Coronary artery (tissue), 2 donors: ENCODE data around the gene CRYGN.
A peak's percentile ranks its signal among the peaks of the same experiment; 100 is the strongest.

Experiments used
- DNase-seq: peaks from one replicate; pipeline ENCODE4 v3.0.0-alpha.2; 2017; ENCODE audit warnings: low spot score
- H3K27ac ChIP-seq, 2 donors: fragments of 200-600 bp; sonication (generic); one replicate each; pipeline ENCODE4 v1.5.1; 2016 to 2019
- H3K4me3 ChIP-seq: fragments of 200-600 bp; sonication (generic); 2 replicates; pipeline ENCODE4 v1.5.1; 2016; ENCODE audit warnings: mild to moderate bottlenecking, moderate library complexity
- TF ChIP-seq, protein P1 (sequence below): fragments of 200-600 bp; sonication (generic); IDR thresholded peaks from one replicate; pipeline ENCODE4 v1.5.1; 2019; ENCODE audit warnings: antibody characterized with exemption

The CRYGN gene

GRCh38 chr7:151385626-151386300 is 54.2 kb downstream of the CRYGN start:
- TF ChIP-seq, protein P1, sequence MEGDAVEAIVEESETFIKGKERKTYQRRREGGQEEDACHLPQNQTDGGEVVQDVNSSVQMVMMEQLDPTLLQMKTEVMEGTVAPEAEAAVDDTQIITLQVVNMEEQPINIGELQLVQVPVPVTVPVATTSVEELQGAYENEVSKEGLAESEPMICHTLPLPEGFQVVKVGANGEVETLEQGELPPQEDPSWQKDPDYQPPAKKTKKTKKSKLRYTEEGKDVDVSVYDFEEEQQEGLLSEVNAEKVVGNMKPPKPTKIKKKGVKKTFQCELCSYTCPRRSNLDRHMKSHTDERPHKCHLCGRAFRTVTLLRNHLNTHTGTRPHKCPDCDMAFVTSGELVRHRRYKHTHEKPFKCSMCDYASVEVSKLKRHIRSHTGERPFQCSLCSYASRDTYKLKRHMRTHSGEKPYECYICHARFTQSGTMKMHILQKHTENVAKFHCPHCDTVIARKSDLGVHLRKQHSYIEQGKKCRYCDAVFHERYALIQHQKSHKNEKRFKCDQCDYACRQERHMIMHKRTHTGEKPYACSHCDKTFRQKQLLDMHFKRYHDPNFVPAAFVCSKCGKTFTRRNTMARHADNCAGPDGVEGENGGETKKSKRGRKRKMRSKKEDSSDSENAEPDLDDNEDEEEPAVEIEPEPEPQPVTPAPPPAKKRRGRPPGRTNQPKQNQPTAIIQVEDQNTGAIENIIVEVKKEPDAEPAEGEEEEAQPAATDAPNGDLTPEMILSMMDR = no peak
- H3K27ac ChIP-seq = no peak overlapping the region
- DNase-seq = no peak

GRCh38 chr7:151384776-151385625 is 54.9 kb downstream of the CRYGN start:
- no peak overlapping the region for H3K27ac ChIP-seq
- no peak for DNase-seq
- TF ChIP-seq, protein P1 = no peak
- no peak overlapping the region for H3K4me3 ChIP-seq

More at GRCh38 chr7:151385626-151386300, 54.2 kb downstream of the CRYGN start:
- no peak overlapping the region for H3K4me3 ChIP-seq

GRCh38 chr7:151384352-151384697 is 55.6 kb downstream of the CRYGN start:
- TF ChIP-seq, protein P1 = no peak
- no peak for DNase-seq
- no peak overlapping the region for H3K27ac ChIP-seq
- H3K4me3 ChIP-seq = no peak overlapping the region

DNA sequence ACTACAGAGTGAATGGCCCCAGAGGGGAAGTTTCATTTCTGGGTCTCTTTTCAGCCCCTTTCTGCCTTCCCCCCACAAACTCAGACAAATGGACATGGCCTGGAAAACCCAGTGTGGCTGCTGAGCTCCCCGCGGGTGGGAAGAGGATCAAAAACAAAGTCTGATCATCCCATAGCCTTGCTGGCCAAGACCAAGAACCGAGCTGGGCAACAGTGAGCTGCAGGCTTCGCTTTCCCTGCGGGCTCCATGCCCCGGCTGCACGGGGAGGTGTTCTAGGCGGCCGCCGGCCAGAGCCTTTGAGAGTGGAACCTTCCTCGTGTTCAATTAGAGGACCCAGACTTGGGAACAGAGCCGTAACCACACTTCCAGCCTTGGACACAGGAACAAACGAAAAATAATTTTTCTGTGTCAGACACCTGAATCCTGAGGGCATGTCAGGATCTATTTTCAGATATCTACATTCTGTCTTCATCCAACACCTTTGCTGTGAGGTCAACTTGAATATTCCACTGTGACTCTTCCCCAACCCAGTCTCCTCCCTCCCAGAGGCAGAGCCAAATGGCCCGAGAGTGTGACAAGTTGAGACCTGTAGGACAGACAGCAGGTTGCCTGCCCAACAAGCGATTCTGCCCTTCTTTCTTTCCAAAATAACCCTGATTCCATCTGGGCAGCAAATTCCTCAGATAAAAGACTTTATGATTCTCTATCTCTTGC is 56.1 kb downstream of the CRYGN start:
- Histone ChIP-seq H3K4me3 (no peak overlapping the region), H3K27ac (no peak overlapping the region)
- DNase-seq = no peak
- TF ChIP-seq, protein P1 = no peak

GRCh38 chr7:151382079-151382885 is 57.7 kb downstream of the CRYGN start:
- DNase-seq = no peak
- H3K4me3 ChIP-seq = peak overlapping the region; percentile 69

More at GRCh38 chr7:151382079-151382885, 57.7 kb downstream of the CRYGN start:
- TF ChIP-seq, protein P1 = no peak
- H3K27ac ChIP-seq = no peak overlapping the region
